Measurements from ENCODE around the gene CRB3.
A peak's percentile ranks its signal among the peaks of the same experiment; 100 is the strongest.

Gene CRB3

GRCh38 chr19:6455924-6456323 is 8.1 kb upstream of the CRB3 start:
- no peak overlapping the region for H3K4me3 ChIP-seq (ENCODE audit: control insufficient read depth, low read depth, low read length)
- DNase-seq (ENCODE audit: low read depth): no peak
- no peak for TF ChIP-seq CTCF (IDR thresholded peaks at IDR 0.05; ENCODE audit: control insufficient read depth, insufficient read depth, low read depth, low read length, missing control alignments)

GRCh38 chr19:6457958-6458694 is 5.9 kb upstream of the CRB3 start:
- DNase-seq (ENCODE audit: low read depth): no peak
- TF ChIP-seq CTCF (IDR thresholded peaks at IDR 0.05; ENCODE audit: control insufficient read depth, insufficient read depth, low read depth, low read length, missing control alignments): no peak
- no peak overlapping the region for H3K4me3 ChIP-seq (ENCODE audit: control insufficient read depth, low read depth, low read length)

- DNase-seq (ENCODE audit: low read depth): no peak
- peak overlapping the region; percentile 70 for H3K4me3 ChIP-seq (ENCODE audit: control insufficient read depth, low read depth, low read length)
- no peak for TF ChIP-seq CTCF (IDR thresholded peaks at IDR 0.05; ENCODE audit: control insufficient read depth, insufficient read depth, low read depth, low read length, missing control alignments)
Measured at GRCh38 chr19:6458695-6459261, 5.3 kb upstream of the CRB3 start.

GRCh38 chr19:6459262-6460098 is 4.6 kb upstream of the CRB3 start, which contains the start of gene SLC25A23:
Gene SLC25A23 (minus strand): TSS chr19:6459792. CDS start chr19:6459628, 164 bp downstream.
- TF ChIP-seq CTCF (IDR thresholded peaks at IDR 0.05; ENCODE audit: control insufficient read depth, insufficient read depth, low read depth, low read length, missing control alignments): no peak
- peak within 1 kb of the TSS; percentile 70 for H3K4me3 ChIP-seq (ENCODE audit: control insufficient read depth, low read depth, low read length)
- DNase-seq (ENCODE audit: low read depth): peak; percentile 2

- TF ChIP-seq CTCF (IDR thresholded peaks at IDR 0.05; ENCODE audit: control insufficient read depth, insufficient read depth, low read depth, low read length, missing control alignments): peak; percentile 41
- DNase-seq (ENCODE audit: low read depth): peak; percentile 89
Measured at GRCh38 chr19:6460099-6460884, 3.8 kb upstream of the CRB3 start.

GRCh38 chr19:6465006-6465405 is 935 bp downstream of the CRB3 start:
- TF ChIP-seq CTCF (IDR thresholded peaks at IDR 0.05; ENCODE audit: control insufficient read depth, insufficient read depth, low read depth, low read length, missing control alignments): no peak
- no peak for DNase-seq (ENCODE audit: low read depth)
- no peak overlapping the region for H3K4me3 ChIP-seq (ENCODE audit: control insufficient read depth, low read depth, low read length)

More at GRCh38 chr19:6460099-6460884, 3.8 kb upstream of the CRB3 start:
- peak overlapping the region; percentile 70 for H3K4me3 ChIP-seq (ENCODE audit: control insufficient read depth, low read depth, low read length)
